A673 (cell line): ENCODE measurements around the gene ARCN1. TPM values are rescaled to one million over a fixed set of nuclear protein-coding genes. Genes with fewer than 3 reads are reported as not detected.
A peak's percentile ranks its signal among the peaks of the same experiment; 100 is the strongest.

ENCODE experiments used
- BruUV-seq: library from RNA; stranded (reverse); fragments of 400-500 nt; replicated peaks from 2 replicates; lab custom pipeline; 2021; lab: Mats Ljungman, UMichigan
- CTCF ChIA-PET: fragments of 300-600 bp; sonication (Branson Sonifier 250); formaldehyde crosslinking; loops from one replicate; lab custom pipeline; 2022; ENCODE audit warnings: antibody characterized with exemption; lab: Charles Lee
- POLR2A ChIA-PET: fragments of 300-600 bp; sonication (Branson Sonifier 250); formaldehyde crosslinking; loops from one replicate; lab custom pipeline; 2022; ENCODE audit warnings: antibody characterized with exemption; ENCODE audit not compliant: low non-redundant PET; lab: Charles Lee
- DNase-seq: peaks from one replicate; pipeline ENCODE4 v3.0.0-alpha.2; 2015; ENCODE audit warnings: low spot score
- H3K27ac ChIP-seq: fragments of 200-600 bp; sonication (generic); 2 replicates; pipeline ENCODE4 v1.5.1; 2016; ENCODE audit warnings: mixed run types, low read depth, mild to moderate bottlenecking, mixed read lengths, antibody characterized with exemption, low read length; ENCODE audit not compliant: poor library complexity, severe bottlenecking
- H3K27me3 ChIP-seq: fragments of 200-600 bp; sonication (generic); replicated peaks from 2 replicates; pipeline ENCODE4 v1.6.1; 2017; ENCODE audit warnings: mixed run types, low read depth, mild to moderate bottlenecking, mixed read lengths, antibody characterized with exemption, low read length; ENCODE audit not compliant: insufficient read depth, poor library complexity
- H3K36me3 ChIP-seq: fragments of 200-600 bp; sonication (generic); 2 replicates; pipeline ENCODE4 v1.6.1; 2016; ENCODE audit warnings: mixed run types, mild to moderate bottlenecking, mixed read lengths, antibody characterized with exemption, low read length; ENCODE audit not compliant: insufficient read depth, poor library complexity, severe bottlenecking
- H3K4me1 ChIP-seq: fragments of 200-600 bp; sonication (generic); 2 replicates; pipeline ENCODE4 v1.6.1; 2017; ENCODE audit warnings: mixed run types, mild to moderate bottlenecking, mixed read lengths, antibody characterized with exemption, low read length; ENCODE audit not compliant: insufficient read depth, poor library complexity, severe bottlenecking
- H3K4me3 ChIP-seq: fragments of 200-600 bp; sonication (generic); 2 replicates; pipeline ENCODE4 v1.5.1; 2016; ENCODE audit warnings: low read depth, mixed run types, mild to moderate bottlenecking, mixed read lengths, low read length; ENCODE audit not compliant: poor library complexity, severe bottlenecking
- H3K9me3 ChIP-seq: fragments of 200-600 bp; sonication (generic); 2 replicates; pipeline ENCODE4 v1.6.1; 2016; ENCODE audit warnings: mixed run types, low read depth, mild to moderate bottlenecking, mixed read lengths, antibody characterized with exemption, low read length; ENCODE audit not compliant: poor library complexity, severe bottlenecking
- CTCF ChIP-seq: fragments of 300-800, 200-600 bp; sonication (generic); conservative IDR thresholded peaks from 2 replicates; pipeline ENCODE4 v1.5.1; 2017; ENCODE audit warnings: low read depth, mild to moderate bottlenecking, antibody characterized with exemption, low read length, moderate library complexity, mixed read lengths
- EZH2 ChIP-seq: fragments of 200-600 bp; sonication (generic); IDR thresholded peaks from 2 replicates; pipeline ENCODE4 v1.6.1; 2017; ENCODE audit warnings: borderline replicate concordance, low read depth, mild to moderate bottlenecking, mixed read lengths, antibody characterized with exemption, low read length; ENCODE audit not compliant: poor library complexity, severe bottlenecking
- intact Hi-C: fragments of 100-400 bp; cut with micrococcal nuclease; formaldehyde crosslinking; loops from one replicate; pipeline ENCODE4 v1.10.0; 2022; ENCODE audit not compliant: unreplicated experiment
- total RNA-seq: library from RNA; stranded (reverse); gene quantifications from 2 replicates; pipeline ENCODE4 v1.2.3, GENCODE V29; 2021

Gene ARCN1
- total RNA-seq, 1 experiment from 2014 or later, result 220 TPM

GRCh38 chr11:118625036-118625690, 53.0 kb downstream of the ARCN1 start:
- DNase-seq, result no peak

GRCh38 chr11:118625976-118626375, 53.8 kb downstream of the ARCN1 start:
- DNase-seq, result peak; percentile 86
- Histone ChIP-seq H3K9me3 (no peaks in the 10 kb centered on the region), H3K36me3 (peaks cover 24% of the 10 kb centered on the region), H3K27me3 (no peaks in the 10 kb centered on the region), H3K27ac (peak overlapping the region; percentile 38), H3K4me3 (no peak overlapping the region), H3K4me1 (peaks cover 26% of the 10 kb centered on the region)
- intact Hi-C loops, result no loop called here
- TF ChIP-seq EZH2, result no peak
- CTCF ChIA-PET, result no interaction called here
- no TSS peak for BruUV-seq
- POLR2A ChIA-PET, result interaction anchor here (0.7 to 1.2 kb wide), 2 partner anchors 9 to 19 kb away, joined by 6 to 9 read pairs; partner anchors contain the start of gene PHLDB1

More at GRCh38 chr11:118625036-118625690, 53.0 kb downstream of the ARCN1 start:
- ChIA-PET CTCF (no interaction called here), POLR2A (interaction anchor here (1.2 kb wide), 1 partner anchor 10 kb away, joined by 9 read pairs; no protein-coding TSS in a partner anchor)
- H3K9me3 ChIP-seq, result no peaks in the 10 kb centered on the region
- peaks cover 23% of the 10 kb centered on the region for H3K36me3 ChIP-seq
- no TSS peak for BruUV-seq
- no peaks in the 10 kb centered on the region for H3K27me3 ChIP-seq
- intact Hi-C loops, result no loop called here
- no peak overlapping the region for H3K4me3 ChIP-seq
- TF ChIP-seq CTCF (no peak), EZH2 (no peak)
- H3K4me1 ChIP-seq, result peaks cover 33% of the 10 kb centered on the region
- no peak overlapping the region for H3K27ac ChIP-seq

- H3K36me3 ChIP-seq, result peaks cover 24% of the 10 kb centered on the region
- intact Hi-C loops, result no loop called here
- peaks cover 17% of the 10 kb centered on the region for H3K4me1 ChIP-seq
- POLR2A ChIA-PET, result no interaction called here
- no TSS peak for BruUV-seq
- TF ChIP-seq EZH2, result no peak
- H3K27me3 ChIP-seq, result no peaks in the 10 kb centered on the region
- DNase-seq, result no peak
- no peaks in the 10 kb centered on the region for H3K9me3 ChIP-seq
- no peak overlapping the region for H3K4me3 ChIP-seq
- H3K27ac ChIP-seq, result no peak overlapping the region
- CTCF ChIA-PET, result no interaction called here
These were observed 55.4 kb downstream of the ARCN1 start for GRCh38 chr11:118627566-118627965.

- peaks cover 24% of the 10 kb centered on the region for H3K36me3 ChIP-seq
- BruUV-seq, result no TSS peak
- CTCF ChIA-PET, result no interaction called here
These were observed 55.8 kb downstream of the ARCN1 start for GRCh38 chr11:118628031-118628430.

More at GRCh38 chr11:118628031-118628430, 55.8 kb downstream of the ARCN1 start:
- TF ChIP-seq CTCF (no peak), EZH2 (no peak)
- POLR2A ChIA-PET, result no interaction called here
- Histone ChIP-seq H3K4me3 (no peak overlapping the region), H3K27ac (no peak overlapping the region), H3K9me3 (no peaks in the 10 kb centered on the region), H3K27me3 (no peaks in the 10 kb centered on the region), H3K4me1 (peaks cover 12% of the 10 kb centered on the region)
- DNase-seq, result no peak
- intact Hi-C loops, result no loop called here
